ENCODE results near the gene LRSAM1.
A peak's percentile ranks its signal among the peaks of the same experiment; 100 is the strongest.

The LRSAM1 gene

GRCh38 chr9:127450830-127451607 is at the start of gene LRSAM1, which contains the start of gene RPL12:
Gene LRSAM1 (plus strand): TSS chr9:127451510. CDS start chr9:127454528, 3,018 bp downstream.
Gene RPL12 (minus strand): TSS chr9:127451406. CDS start chr9:127451317, 89 bp downstream.
- DNase-seq = peak; percentile 83 to 90

- no peak for DNase-seq
Measured at GRCh38 chr9:127402401-127403090, 48.8 kb upstream of the LRSAM1 start.

GRCh38 chr9:127403507-127404192 is 47.7 kb upstream of the LRSAM1 start:
- DNase-seq = no peak

GRCh38 chr9:127404631-127405030 is 46.7 kb upstream of the LRSAM1 start:
- DNase-seq = no peak

GRCh38 chr9:127405344-127406125 is 45.8 kb upstream of the LRSAM1 start:
- DNase-seq = no peak

GRCh38 chr9:127406799-127407491 is 44.4 kb upstream of the LRSAM1 start:
- DNase-seq = no peak

GRCh38 chr9:127407492-127407843 is 43.8 kb upstream of the LRSAM1 start:
- DNase-seq = no peak

- no peak for DNase-seq
Measured at GRCh38 chr9:127411122-127411521, 40.2 kb upstream of the LRSAM1 start.

GRCh38 chr9:127415141-127415540 is 36.2 kb upstream of the LRSAM1 start:
- DNase-seq = no peak

GRCh38 chr9:127415657-127416056 is 35.7 kb upstream of the LRSAM1 start:
- no peak for DNase-seq

- no peak for DNase-seq
Measured at GRCh38 chr9:127417131-127418036, 33.9 kb upstream of the LRSAM1 start.

GRCh38 chr9:127418037-127418471 is 33.3 kb upstream of the LRSAM1 start:
- DNase-seq = peak; percentile 42 to 70

GRCh38 chr9:127419348-127419747 is 32.0 kb upstream of the LRSAM1 start:
- DNase-seq = no peak

GRCh38 chr9:127421057-127421456 is 30.3 kb upstream of the LRSAM1 start:
- no peak for DNase-seq

GRCh38 chr9:127422133-127422782 is 29.1 kb upstream of the LRSAM1 start:
- DNase-seq = no peak

- no peak for DNase-seq
Measured at GRCh38 chr9:127422787-127423186, 28.5 kb upstream of the LRSAM1 start.

- DNase-seq = no peak
Measured at GRCh38 chr9:127423476-127423933, 27.8 kb upstream of the LRSAM1 start.

- peak; percentile 84 to 90 for DNase-seq
Measured at GRCh38 chr9:127423934-127424675, 27.2 kb upstream of the LRSAM1 start, which contains the start of gene ZNF79. Gene ZNF79 (plus strand): TSS chr9:127424382. CDS start chr9:127424788, 406 bp downstream.

GRCh38 chr9:127424676-127424999 is 26.7 kb upstream of the LRSAM1 start:
- no peak for DNase-seq

- DNase-seq = no peak
Measured at GRCh38 chr9:127426756-127427155, 24.6 kb upstream of the LRSAM1 start.

Data from SHP77 (cell line).